Activated naive CD4-positive, alpha-beta T cell treated with Interleukin-2 at 50 U/mL for 16 hours (primary cell): ENCODE results near the gene ESR2.
"Not testable (repeated sequence)": the region's sequence is repeated elsewhere in the genome, so short reads cannot be mapped to it uniquely, and the experiment has no call there.

ENCODE experiments used
- DNase-seq: peaks from one replicate; pipeline ENCODE4 v3.0.0-alpha.2; 2020

The ESR2 gene

GRCh38 chr14:64123241-64123822, 170.8 kb downstream of the ESR2 start:
- DNase-seq = no peak

DNA sequence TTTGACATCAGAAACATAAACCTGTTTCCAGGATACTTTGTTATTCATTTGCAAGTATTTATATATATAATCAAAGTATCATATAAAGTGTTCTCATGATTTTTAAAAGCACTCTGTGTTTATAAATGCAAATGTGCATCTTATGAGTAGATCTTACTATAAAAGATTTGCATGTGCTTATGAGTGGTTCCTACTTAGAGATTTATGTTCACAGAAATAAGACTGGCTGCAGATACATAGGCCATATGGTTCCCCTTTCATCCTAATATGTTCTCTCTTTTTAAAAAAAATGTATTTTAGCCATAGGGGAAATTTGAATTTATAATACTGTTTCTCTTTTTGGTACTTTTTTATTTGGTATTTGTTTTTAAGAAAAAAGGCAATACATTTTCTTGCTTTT, 174.2 kb downstream of the ESR2 start:
- no peak for DNase-seq

DNA sequence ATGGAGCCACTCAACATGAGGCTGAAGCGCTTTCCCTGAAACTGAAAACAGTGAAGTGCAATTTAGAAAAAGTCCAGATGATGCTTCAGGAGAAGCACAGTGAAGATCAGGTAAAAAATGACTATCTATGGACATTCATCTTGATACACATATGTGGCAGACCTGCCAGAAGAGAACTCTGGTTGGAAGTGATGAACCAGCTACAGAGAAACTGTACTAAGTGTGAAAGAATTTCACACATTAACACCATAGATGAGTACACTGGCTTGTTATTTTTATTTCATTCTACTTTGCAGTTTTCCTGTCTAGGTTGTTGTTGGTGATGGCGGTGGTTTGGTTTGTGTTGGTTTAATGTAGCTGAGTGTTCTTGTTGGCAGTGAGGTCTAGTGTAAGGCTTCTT, 174.7 kb downstream of the ESR2 start:
- no peak for DNase-seq

DNA sequence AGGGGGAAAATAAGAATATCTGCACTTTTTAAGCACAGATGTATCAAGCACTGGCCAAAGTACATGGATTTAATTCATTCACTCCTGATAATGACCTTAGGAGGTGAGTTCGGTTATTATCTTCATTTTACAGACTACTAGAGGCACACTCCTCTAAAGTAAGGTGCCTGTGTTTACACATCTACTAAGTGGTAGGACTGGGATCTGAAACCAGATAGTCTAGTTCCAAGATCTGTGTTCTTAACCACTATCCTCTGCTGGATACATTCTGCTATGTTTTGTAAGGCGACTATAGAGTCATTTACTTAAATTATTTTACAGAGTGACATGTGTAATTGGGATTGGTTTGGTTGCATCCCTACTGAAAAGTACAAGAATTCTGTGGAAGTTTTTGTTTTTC, 175.3 kb downstream of the ESR2 start:
- no peak for DNase-seq

DNA sequence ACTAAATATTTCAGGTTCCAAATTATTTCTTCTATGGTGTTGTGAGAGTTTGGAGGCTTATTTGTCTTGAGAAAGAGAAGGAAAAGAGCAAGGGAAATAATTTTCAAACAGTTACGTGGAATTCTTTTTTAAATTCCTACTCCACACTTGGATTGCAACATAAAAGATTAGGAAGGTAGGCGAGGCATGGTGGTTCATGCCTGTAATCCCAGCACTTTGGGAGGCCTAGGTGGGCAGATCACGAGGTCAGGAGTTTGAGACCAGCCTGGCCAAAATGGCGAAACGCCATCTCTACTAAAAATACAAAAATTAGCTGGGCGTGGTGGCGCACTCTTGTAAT, 175.8 kb downstream of the ESR2 start:
- DNase-seq = not testable (repeated sequence)

DNA sequence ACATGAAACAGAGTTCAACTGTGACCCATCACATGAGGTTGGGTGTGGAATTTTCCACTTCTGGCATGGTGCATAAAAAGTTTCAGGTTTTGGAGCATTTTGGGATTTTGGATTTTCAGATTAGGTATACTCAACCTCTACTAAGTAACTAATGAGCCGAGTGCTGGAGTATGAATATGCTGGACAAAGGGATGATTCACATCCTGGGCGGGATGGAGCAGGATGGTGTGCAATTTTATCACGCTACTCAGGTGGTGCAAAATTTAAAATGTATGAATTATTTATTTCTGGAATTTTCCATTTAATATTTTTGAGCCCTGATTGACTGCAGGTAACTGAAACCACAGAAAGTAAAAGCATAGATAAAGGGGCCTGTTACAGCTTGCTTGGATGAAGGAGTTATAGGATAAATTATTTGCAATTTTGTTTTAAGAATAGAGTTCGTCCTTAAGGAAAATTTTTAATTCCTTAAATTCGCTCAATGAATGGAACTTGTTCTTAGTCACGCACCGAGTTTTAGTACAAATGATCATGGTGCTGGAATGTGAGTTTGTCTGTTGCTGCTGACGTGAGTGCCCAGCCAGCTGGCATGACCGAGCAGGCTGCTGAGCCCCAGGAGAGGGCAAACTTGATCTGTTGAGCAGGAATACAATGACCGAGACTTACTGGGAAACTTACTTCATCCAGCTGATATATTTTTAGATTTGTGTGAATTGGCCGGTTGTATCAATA, 176.3 kb downstream of the ESR2 start:
- no peak for DNase-seq

- DNase-seq = no peak
Measured at GRCh38 chr14:64115401-64115800, 178.8 kb downstream of the ESR2 start.

- no peak for DNase-seq
Measured at GRCh38 chr14:64114796-64115195, 179.4 kb downstream of the ESR2 start.

DNA sequence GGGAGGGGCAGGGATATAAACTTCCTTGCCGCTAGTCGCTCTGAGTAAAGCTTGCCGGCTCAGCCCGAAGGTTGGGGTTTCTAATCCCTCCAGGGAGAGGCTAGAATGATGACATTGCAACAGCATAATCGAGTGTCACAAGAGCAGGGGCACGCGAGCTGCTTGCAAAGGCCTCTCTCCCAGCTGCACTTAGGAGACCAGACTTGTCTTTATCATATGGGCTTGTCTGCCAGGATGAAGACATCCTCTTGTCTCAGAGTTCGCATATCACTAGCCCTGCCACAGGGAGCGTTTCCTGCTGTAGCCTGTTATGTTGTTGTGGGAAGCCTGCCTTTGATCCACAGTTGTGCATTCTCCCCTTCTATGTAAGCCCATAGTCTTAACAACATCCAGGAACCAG, 180.0 kb downstream of the ESR2 start:
- no peak for DNase-seq

- DNase-seq = no peak
Measured at GRCh38 chr14:64112867-64113678, 181.1 kb downstream of the ESR2 start.

DNA sequence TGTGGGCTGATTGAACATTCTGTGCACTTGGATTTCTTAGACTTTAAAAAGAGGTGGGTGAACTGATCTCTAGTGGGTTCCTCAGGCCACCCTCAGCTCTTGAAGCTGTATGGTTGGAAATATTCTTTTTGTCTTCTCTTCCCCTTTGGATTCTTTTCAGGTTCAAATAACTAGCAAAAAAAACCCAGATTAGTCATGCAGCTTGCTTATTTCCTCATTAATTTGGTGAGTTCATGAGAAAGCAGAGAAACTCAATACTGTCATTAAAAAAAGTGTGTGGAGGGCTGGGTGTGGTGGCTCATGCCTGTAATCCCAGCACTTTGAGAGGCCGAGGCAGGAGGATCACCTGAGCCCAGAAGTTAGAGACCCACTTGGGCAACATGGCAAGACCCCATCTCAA, 183.4 kb downstream of the ESR2 start:
- no peak for DNase-seq

DNA sequence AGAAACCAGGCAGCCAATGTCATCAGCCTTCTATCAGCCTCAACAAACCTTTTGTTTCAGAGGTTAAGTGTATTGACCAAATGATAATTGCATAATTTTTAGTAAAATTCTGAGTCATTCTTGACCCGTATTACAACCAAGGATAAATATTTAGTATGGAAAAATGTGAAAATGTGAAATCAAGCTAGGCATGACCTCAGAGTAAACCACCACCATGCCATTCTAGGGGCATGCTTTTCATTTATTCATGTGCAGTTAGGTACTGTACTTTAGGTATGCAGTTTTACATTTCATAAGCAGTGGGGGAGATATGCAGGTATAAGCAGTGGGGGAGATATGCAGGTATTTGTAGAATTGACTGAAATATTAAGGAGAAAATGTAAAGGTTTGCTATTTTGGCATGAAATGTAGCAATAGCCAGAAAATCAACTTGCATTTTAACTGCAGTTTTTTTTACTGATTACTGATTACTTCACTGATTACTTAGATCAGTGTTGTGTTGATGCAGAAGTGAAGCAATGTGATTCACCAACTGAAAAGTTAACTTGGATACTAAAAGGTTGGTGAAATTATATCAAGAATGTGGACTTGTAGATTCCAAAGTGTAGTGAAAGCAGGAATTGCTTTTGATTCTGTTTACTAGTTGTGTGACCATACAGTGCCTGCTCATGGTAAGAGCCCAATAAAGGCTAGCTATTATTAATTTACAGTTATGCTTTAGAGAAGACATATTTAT, 184.2 kb downstream of the ESR2 start:
- no peak for DNase-seq

DNA sequence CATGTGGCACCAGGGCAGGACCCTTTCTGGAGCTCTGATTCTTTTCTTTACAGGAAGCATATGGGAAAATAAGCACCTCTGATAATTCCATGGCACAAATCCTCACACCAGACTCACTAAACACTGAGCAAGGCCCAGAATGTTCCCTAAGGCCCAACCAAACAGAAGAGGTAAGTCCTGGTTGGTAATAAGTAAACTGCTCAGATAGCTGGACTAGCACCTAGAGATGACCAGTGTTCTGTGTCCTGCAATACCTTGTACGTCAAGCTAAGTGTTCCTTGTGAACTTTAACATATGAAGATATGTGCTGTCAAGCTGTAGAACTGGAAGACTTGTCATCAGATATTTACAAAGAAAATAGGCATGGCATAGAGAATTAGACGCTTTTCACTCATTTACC, 186.7 kb downstream of the ESR2 start:
- no peak for DNase-seq

GRCh38 chr14:64098120-64098519, 196.1 kb downstream of the ESR2 start:
- no peak for DNase-seq

GRCh38 chr14:64095620-64096019, 198.6 kb downstream of the ESR2 start:
- no peak for DNase-seq

DNA sequence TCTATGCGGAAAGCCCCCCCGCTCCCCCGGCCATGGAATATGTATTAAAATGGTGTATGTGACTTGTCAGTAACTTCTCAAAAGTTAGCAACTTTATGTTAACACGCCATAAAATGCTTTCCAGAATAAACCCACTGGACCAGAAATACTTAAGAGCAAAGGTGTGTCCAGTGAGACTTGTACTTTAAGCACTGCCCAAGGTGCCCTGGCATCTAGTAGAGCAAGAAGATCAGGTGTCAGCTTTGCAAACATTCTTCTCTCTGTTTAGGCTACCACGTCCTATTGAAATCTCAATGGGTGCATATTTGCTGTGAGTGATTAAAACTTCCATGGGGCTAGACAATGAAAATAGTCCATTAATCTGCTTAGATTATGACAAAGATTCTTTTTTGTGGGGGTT, 201.2 kb downstream of the ESR2 start:
- no peak for DNase-seq

GRCh38 chr14:64092338-64092737, 201.8 kb downstream of the ESR2 start:
- DNase-seq = no peak

- no peak for DNase-seq
Measured at GRCh38 chr14:64091217-64091616, 203.0 kb downstream of the ESR2 start.

DNA sequence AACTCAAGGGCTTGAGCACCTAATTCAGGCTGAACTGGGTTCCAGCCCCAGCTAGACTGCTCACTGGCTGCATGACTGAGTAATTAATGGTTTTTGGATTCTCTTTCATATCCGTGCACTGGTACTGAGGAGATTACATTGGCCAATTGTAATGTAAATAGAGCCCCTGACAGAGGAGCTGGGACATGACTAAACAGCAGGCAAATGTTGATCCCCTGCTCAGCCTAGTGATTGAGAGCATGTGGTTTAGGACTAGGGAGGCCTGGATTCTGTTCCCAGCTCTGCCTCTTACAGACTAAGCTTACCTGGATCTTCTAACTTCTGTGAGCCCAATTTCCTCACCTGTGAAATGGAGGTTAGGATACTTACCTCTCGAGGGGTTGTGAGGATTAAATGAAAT, 204.3 kb downstream of the ESR2 start:
- DNase-seq = no peak

DNA sequence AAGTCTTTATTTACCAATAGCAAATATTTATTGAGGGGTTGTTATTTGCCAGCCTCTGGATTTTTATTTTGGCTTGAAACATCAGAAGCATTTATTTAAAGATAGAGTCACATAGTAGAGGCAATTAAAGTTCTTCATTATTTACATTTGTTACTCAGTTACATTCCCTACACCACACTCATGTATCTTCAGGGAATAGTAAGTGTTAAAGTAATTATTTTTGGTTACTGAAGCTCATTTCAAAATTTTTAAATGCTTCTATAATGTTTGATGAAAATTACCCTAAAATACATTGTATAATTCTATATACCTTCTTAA, 205.6 kb downstream of the ESR2 start:
- DNase-seq = no peak

GRCh38 chr14:64082837-64083236, 211.3 kb downstream of the ESR2 start:
- DNase-seq = no peak

- DNase-seq = no peak
Measured at GRCh38 chr14:64081174-64081746, 212.9 kb downstream of the ESR2 start.

GRCh38 chr14:64080452-64080851, 213.7 kb downstream of the ESR2 start:
- DNase-seq = no peak
